HepG2 (cell line): ENCODE measurements around the gene OTOP2.

Experiments
- BCL6 ChIP-seq: IDR thresholded peaks from 2 replicates; pipeline ENCODE4 v1.6.1; 2016; ENCODE audit warnings: missing genetic modification reagents, missing compliant biosample characterization
- EP300 ChIP-seq, 3 experiments: sonication (generic) in 1 of 3; formaldehyde crosslinking in 1 of 3; IDR thresholded peaks; 2 replicates each; pipeline versions ENCODE4 v1.5.1 to v1.6.1; 2011 to 2020; ENCODE audit warnings: low read depth in 2 of 3, low read length in 2 of 3, borderline replicate concordance in 1 of 3, improper control_type of control experiment in 1 of 3, mild to moderate bottlenecking in 1 of 3, missing genetic modification reagents in 1 of 3, moderate library complexity in 1 of 3
- JUNB ChIP-seq: sonication (generic); formaldehyde crosslinking; IDR thresholded peaks from 2 replicates; pipeline ENCODE4 v1.8.0; 2022; ENCODE audit warnings: missing genetic modification reagents, mild to moderate bottlenecking, borderline replicate concordance
- REST ChIP-seq, 2 experiments: IDR thresholded peaks; 2 replicates each; pipeline ENCODE4 v1.6.1; 2011 to 2012; ENCODE audit warnings: low read length in 2 of 2, borderline replicate concordance in 1 of 2, low read depth in 1 of 2, mild to moderate bottlenecking in 1 of 2, moderate library complexity in 1 of 2
- RFX5 ChIP-seq: IDR thresholded peaks from 2 replicates; pipeline ENCODE4 v1.6.1; 2011; ENCODE audit warnings: low read depth, low read length, improper control_type of control experiment
- ZFP41 ChIP-seq: sonication (generic); formaldehyde crosslinking; IDR thresholded peaks from 2 replicates; pipeline ENCODE4 v1.4.0; 2020; ENCODE audit warnings: mild to moderate bottlenecking, missing genetic modification reagents, borderline replicate concordance
- ZNF30 ChIP-seq: sonication (generic); formaldehyde crosslinking; IDR thresholded peaks from 2 replicates; pipeline ENCODE4 v1.5.0; 2020; ENCODE audit warnings: mild to moderate bottlenecking, missing genetic modification reagents
- ZNF33B ChIP-seq: sonication (generic); formaldehyde crosslinking; IDR thresholded peaks from 2 replicates; pipeline ENCODE4 v1.5.1; 2020; ENCODE audit warnings: mild to moderate bottlenecking, missing genetic modification reagents
- ZNF550 ChIP-seq: sonication (generic); formaldehyde crosslinking; IDR thresholded peaks from 2 replicates; pipeline ENCODE4 v1.4.0; 2020; ENCODE audit warnings: mild to moderate bottlenecking, missing genetic modification reagents, borderline replicate concordance
- TF ChIP-seq, protein P1 (sequence below): sonication (generic); formaldehyde crosslinking; IDR thresholded peaks from 2 replicates; pipeline ENCODE4 v1.4.0; 2020; ENCODE audit warnings: missing genetic modification reagents
- TF ChIP-seq, protein P2 (sequence below): sonication (generic); formaldehyde crosslinking; IDR thresholded peaks from 2 replicates; pipeline ENCODE4 v1.4.0; 2020; ENCODE audit warnings: low read depth, mild to moderate bottlenecking, missing genetic modification reagents

DNA sequence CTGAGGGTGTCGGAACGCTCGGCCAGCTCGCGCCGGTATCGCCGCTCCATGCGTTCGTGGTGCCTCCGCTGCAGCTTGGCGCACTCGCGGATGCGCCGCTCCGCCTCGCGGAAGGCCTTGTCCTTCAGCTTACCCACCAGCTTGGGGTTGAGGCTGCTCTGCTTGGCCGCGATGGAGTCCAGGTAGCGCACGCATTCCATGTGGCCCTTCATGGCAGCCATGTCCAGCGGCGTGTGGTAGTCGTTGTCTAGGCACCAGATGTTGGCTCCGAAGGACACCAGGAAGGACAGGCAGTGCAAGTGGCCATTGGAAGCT, 3.8 kb upstream of the OTOP2 start:
- TF ChIP-seq JUNB (no peak), RFX5 (no peak), ZFP41 (CRISPR knock-in tag) (no peak), ZNF33B (CRISPR knock-in tag) (no peak), ZNF30 (CRISPR knock-in tag) (no peak), BCL6 (CRISPR knock-in tag) (no peak), EP300 (IDR thresholded peaks at IDR 0.05; ENCODE audit: low read depth in 2 of 2, low read length in 2 of 2) (no peak), EP300 (CRISPR knock-in tag; IDR thresholded peaks at IDR 0.05; ENCODE audit: borderline replicate concordance) (no peak), REST (IDR thresholded peaks at IDR 0.05; ENCODE audit: borderline replicate concordance in 1 of 2, low read depth in 1 of 2, low read length in 2 of 2) (no peak), ZNF550 (CRISPR knock-in tag) (no peak)
- TF ChIP-seq, protein P1, sequence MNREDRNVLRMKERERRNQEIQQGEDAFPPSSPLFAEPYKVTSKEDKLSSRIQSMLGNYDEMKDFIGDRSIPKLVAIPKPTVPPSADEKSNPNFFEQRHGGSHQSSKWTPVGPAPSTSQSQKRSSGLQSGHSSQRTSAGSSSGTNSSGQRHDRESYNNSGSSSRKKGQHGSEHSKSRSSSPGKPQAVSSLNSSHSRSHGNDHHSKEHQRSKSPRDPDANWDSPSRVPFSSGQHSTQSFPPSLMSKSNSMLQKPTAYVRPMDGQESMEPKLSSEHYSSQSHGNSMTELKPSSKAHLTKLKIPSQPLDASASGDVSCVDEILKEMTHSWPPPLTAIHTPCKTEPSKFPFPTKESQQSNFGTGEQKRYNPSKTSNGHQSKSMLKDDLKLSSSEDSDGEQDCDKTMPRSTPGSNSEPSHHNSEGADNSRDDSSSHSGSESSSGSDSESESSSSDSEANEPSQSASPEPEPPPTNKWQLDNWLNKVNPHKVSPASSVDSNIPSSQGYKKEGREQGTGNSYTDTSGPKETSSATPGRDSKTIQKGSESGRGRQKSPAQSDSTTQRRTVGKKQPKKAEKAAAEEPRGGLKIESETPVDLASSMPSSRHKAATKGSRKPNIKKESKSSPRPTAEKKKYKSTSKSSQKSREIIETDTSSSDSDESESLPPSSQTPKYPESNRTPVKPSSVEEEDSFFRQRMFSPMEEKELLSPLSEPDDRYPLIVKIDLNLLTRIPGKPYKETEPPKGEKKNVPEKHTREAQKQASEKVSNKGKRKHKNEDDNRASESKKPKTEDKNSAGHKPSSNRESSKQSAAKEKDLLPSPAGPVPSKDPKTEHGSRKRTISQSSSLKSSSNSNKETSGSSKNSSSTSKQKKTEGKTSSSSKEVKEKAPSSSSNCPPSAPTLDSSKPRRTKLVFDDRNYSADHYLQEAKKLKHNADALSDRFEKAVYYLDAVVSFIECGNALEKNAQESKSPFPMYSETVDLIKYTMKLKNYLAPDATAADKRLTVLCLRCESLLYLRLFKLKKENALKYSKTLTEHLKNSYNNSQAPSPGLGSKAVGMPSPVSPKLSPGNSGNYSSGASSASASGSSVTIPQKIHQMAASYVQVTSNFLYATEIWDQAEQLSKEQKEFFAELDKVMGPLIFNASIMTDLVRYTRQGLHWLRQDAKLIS (CRISPR knock-in tag), result no peak
- TF ChIP-seq, protein P2, sequence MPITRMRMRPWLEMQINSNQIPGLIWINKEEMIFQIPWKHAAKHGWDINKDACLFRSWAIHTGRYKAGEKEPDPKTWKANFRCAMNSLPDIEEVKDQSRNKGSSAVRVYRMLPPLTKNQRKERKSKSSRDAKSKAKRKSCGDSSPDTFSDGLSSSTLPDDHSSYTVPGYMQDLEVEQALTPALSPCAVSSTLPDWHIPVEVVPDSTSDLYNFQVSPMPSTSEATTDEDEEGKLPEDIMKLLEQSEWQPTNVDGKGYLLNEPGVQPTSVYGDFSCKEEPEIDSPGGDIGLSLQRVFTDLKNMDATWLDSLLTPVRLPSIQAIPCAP (CRISPR knock-in tag), result no peak
